Activated CD8-positive, alpha-beta memory T cell treated with anti-CD3 and anti-CD28 coated beads for 4 hours (primary cell): ENCODE results near the gene ENOX1.

Experiments used
- DNase-seq, 2 donors: peaks; one replicate each; pipeline ENCODE4 v3.0.0-alpha.2; 2020; ENCODE audit warnings: low read depth in 2 of 2

ENOX1 gene

GRCh38 chr13:43669964-43670363, 116.8 kb downstream of the ENOX1 start:
- no peak for DNase-seq

- no peak for DNase-seq
Measured at GRCh38 chr13:43669101-43669500, 117.7 kb downstream of the ENOX1 start.

GRCh38 chr13:43666403-43666802, 120.4 kb downstream of the ENOX1 start:
- no peak for DNase-seq

DNA sequence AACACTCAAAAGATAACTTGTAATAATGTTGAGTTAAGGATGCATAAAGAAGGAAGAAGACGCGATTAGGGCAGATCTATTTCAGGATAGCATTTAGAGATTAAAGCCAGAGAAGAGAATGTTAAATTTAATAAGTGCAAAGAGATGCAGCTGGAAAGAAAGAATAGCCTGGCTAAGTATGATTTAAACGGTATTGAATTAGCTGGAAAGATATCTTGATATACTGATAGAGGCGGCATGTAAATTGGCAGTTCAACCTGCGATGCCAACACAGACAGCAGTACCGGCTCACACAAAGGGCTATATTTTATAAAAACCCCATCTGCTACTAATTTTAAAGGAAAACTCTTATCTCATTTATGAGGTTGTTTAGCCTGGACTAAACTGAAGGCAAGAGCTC, 121.4 kb downstream of the ENOX1 start:
- no peak for DNase-seq

DNA sequence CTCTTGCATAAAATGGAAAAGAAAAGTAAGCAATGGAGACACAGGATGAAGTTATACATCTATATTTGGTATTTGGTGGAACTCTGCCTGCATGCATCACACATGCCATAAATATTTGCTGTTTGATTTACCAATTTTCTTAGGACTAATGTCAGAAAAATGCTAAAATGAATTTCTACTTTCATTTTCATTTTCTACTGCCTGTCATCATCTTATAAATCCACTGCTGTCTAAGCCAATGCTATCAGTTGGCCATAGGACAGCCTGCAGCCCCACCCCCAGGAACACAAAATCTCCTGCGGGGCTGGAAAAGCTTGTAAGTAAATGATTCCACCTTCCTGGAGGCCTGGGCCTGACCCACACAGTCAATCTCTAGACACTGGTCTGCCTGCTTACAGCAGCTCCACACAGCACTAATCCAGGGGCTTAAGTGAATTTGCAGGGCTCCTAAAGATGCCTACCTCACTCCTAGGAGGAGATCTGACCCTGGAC, 122.0 kb downstream of the ENOX1 start:
- DNase-seq = no peak

DNA sequence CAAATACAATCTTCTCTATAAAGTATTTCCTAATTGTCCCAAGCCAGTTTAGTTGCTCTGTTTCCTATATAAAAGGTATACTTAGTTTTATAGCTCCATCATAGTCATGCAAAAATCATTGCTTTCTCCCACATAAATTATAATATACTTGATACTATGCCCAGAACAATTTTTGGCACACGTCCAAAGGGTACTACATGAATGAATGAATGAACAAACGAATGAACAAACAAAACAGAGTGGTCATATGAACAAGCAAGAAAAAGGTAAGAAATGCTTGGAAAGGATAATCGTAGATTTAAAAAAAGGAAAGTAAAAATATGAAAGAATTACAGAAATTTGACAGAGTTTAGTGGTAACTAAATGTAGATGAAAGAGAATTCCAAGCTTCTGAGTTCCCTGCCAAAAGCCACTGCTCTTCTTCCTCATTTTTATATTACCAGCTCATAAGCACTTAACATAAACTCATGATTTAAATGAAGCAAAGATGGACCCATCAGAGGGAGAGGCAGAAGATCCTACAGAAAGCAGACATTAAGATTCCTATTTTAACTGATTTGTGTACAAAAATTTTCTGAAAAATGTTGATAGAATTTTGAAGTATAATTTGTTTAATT, 123.2 kb downstream of the ENOX1 start:
- DNase-seq = no peak

- DNase-seq = no peak
Measured at GRCh38 chr13:43662976-43663375, 123.8 kb downstream of the ENOX1 start.

- DNase-seq = no peak
Measured at GRCh38 chr13:43661161-43661830, 125.5 kb downstream of the ENOX1 start.

DNA sequence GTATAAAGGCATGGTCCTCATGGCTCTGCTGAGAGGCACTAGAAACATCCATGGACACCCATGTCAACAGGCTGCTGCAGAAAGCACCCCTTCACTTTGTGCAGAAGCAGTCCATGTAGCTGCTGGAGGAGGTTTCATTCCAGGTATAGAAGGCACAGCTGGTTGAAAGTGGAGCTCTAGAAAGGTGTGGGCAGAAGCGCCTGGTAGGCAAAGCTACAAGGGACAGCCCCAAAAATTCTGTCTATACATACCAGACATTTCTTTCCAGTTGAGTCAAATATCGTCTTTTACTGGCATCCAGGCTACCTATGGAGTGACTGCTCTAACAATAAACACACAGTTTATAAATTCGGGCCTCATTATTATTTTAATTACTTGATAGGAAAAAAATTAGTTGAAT, 129.3 kb downstream of the ENOX1 start:
- DNase-seq = no peak

- DNase-seq = no peak
Measured at GRCh38 chr13:43653980-43654379, 132.8 kb downstream of the ENOX1 start.

GRCh38 chr13:43653395-43653794, 133.4 kb downstream of the ENOX1 start:
- no peak for DNase-seq

DNA sequence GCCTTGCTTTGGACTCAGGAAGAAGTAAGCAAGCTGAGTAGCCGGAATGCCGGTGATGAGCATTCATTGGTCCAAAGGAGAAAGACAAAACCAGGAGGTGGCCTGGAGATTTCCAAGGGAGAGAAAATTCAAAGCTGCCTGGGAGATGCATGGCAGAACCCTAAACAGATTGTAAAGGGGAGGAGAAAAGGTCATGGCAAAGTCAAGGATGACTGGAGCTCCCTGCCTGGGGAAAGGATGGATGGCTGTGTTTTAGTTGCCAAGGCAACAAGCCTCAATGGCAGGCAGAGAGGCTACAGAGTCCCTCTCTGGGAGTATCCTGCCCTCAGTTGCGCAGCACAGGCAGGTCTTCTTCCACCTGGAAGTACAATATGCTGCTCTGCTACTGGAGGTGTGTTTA, 134.0 kb downstream of the ENOX1 start:
- no peak for DNase-seq

GRCh38 chr13:43650882-43651281, 135.9 kb downstream of the ENOX1 start:
- no peak for DNase-seq

DNA sequence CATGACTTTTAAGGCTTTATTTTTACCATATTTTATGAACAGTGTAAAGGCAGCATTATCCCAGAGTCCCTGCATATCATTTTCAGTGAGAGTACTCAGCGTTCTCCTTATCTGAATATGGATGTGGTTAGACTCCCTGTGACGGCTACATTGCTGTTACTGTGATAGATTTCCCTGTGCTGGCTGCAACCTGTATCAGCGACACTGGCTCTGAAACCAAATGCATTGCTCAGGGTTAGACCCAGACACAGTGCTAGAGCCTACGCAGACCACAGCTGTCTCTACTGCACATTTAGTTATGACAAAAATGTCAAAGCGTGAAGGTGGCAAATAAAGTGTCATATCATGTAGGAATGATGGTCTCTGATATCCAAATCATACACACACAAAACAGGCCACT, 138.0 kb downstream of the ENOX1 start:
- DNase-seq = no peak

DNA sequence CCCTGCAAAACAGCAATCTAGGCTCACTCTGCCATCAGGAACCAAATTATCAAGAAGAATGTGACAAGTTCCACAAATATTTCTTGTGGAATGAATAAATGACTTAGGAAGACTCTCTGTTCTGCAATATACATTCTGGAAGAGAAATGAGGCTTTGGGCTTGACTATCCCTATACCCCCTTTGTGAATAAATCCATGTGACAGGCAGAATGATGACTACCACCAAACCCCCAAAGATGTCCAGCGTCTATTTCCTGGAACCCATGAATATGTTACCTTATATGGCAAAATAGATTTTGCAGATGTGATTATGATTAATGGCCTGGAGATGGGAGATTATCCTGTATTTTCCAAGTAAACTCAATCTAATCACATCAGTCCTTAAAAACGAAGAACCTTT, 139.3 kb downstream of the ENOX1 start:
- DNase-seq = no peak

DNA sequence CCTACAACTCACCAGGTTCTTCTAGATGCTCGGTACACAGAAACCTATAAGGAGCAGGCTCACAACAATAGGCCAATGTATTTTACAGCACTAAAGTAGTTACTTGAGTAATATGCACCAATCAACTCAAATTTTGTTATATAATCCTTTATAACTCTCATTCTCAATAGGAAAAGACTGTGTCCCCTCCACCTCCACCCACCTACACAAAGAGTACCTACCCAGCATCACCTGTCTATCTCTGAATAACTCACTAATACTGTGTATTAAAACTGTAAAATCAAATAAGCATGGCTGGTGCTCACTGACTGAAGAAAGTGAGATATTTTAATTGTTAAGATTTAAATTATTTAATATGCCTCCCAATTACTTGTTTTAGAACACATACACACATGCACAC, 146.3 kb downstream of the ENOX1 start:
- no peak for DNase-seq

DNA sequence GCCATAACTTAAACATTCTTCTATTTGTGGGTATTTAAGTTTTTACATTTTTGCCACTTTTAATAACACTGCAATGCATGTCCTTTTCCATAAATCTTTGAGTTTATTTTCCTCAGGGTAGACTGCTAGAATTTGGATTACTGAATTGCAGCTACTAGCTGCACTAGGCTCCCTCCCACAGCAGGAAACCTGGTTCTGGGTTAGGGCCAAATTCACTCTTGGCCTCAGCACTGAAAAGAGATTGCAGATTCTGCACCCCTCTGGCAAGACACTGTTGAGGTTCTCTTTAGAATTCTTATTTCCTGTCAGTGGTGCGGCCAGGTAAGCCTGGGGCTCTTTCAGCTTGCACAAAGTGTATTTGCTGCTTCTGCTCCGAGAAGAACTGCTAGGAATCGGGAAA, 155.7 kb downstream of the ENOX1 start:
- DNase-seq = no peak

DNA sequence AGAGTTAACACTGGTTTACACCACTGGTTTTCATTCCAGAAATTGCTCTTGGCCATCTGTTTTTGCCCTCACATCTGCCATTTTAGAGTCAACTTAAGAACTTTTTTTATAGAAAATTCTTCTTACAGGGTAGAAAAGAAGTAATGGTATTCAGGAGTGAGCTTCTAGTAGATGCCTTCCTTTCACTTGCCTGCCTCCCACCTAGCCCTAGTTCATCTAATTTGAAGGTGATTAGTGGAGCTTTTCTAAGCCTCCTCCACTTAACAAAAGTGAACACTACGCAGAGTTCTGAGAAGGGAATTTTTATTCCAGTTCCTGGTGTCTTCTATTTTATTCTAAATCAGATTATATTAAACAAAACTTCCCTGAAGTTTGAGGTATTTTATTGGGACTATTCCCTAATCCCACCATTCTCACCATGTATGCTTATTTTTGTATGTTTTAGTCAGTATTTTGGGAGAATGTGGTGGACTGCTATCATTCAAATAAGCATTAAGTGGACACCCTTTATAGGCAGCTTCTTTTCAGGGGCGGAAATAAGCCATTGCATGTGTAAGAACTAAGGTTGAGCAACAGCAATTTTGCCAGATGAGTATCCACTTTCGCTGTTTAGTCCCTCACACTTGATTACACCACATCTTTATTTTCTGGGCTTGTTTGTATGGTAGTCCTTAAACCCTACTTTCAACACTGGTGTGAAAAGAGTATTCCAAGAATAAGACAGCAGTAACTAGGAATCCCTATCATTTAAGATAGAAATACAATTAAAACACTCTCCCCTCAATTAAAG, 156.9 kb downstream of the ENOX1 start:
- DNase-seq = no peak

DNA sequence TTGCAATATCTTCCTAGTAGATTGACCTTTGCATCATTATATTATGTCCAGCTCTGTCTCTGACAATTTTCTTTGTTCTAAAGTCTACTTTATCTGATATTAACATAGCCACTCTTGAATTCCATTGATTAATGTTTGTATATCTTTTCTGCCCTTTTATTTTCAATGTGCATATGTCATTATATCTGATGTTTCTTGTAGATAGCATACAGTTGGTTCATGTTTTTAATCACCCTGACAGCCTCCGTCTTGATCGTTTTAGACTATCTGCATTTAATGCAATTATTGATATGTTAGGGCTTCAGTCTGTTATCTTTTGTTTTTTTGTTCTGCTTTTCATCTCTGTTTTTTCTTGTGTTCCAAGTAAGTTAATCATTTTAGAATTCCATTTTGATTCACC, 159.8 kb downstream of the ENOX1 start:
- DNase-seq = no peak

DNA sequence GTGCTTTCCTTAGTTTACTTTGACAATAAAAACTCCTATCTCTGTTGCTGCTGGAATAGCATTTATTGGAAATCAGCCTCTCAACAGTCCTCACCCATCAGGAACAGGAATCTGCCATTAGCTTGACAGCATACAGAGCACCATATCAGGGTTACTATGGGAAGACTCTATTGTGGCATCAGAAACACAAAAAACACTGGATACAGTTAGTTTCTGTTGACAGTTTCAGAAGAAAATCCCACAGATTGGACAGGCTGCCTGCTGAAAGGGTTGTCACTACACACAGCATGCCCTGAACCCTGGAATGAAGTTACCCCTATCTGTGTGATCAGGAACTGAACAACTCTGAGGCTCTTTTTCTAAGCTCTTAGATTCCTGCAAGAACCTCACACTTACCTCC, 172.7 kb downstream of the ENOX1 start:
- no peak for DNase-seq

- no peak for DNase-seq
Measured at GRCh38 chr13:43611281-43612273, 175.2 kb downstream of the ENOX1 start.
